ENCODE measurements around the gene OPCML. TPM values are rescaled to one million over a fixed set of nuclear protein-coding genes. Genes with fewer than 3 reads are reported as not detected.

The OPCML gene
- total RNA-seq, 2 donors from 2014 or later: under 0.01 TPM; not detected in 1

DNA sequence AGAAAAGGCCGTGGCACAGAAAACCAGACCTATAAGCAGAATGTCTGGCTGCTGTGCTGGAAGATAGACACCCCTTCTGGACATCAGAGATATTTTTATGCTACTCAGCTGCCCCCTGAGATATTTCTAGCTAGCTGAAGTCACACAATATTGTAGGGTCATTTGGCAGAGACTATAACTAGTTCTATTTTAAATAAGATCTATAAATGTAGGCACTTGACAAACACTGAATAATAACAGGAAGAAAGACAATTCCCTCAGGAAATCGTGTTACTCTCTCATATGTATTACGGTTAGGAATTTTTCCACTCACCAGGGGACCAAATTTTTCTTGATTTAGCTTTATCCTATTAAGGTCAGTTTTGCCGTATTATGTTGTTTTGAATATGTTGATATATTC lies 845.4 kb downstream of the OPCML start:
- TF ChIP-seq, protein P1, sequence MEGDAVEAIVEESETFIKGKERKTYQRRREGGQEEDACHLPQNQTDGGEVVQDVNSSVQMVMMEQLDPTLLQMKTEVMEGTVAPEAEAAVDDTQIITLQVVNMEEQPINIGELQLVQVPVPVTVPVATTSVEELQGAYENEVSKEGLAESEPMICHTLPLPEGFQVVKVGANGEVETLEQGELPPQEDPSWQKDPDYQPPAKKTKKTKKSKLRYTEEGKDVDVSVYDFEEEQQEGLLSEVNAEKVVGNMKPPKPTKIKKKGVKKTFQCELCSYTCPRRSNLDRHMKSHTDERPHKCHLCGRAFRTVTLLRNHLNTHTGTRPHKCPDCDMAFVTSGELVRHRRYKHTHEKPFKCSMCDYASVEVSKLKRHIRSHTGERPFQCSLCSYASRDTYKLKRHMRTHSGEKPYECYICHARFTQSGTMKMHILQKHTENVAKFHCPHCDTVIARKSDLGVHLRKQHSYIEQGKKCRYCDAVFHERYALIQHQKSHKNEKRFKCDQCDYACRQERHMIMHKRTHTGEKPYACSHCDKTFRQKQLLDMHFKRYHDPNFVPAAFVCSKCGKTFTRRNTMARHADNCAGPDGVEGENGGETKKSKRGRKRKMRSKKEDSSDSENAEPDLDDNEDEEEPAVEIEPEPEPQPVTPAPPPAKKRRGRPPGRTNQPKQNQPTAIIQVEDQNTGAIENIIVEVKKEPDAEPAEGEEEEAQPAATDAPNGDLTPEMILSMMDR (IDR thresholded peaks at IDR 0.05): no peak
- no peaks in the 10 kb centered on the region for H3K27me3 ChIP-seq
- WGBS, 2 donors: 54 to 56% methylated on average over 4 of the region's 4 CpGs
- H3K36me3 ChIP-seq (replicated peaks in 1 of 2; ENCODE audit: insufficient read depth in 1 of 2, low read depth in 2 of 2): no peaks in the 10 kb centered on the region
- H3K27ac ChIP-seq: no peak overlapping the region
- ATAC-seq (no peak), DNase-seq (no peak)
- H3K9me3 ChIP-seq: no peaks in the 10 kb centered on the region
- H3K4me1 ChIP-seq: no peaks in the 10 kb centered on the region
- no peak overlapping the region for H3K4me3 ChIP-seq
- intact Hi-C loops (cut with DNase I): no loop called here

DNA sequence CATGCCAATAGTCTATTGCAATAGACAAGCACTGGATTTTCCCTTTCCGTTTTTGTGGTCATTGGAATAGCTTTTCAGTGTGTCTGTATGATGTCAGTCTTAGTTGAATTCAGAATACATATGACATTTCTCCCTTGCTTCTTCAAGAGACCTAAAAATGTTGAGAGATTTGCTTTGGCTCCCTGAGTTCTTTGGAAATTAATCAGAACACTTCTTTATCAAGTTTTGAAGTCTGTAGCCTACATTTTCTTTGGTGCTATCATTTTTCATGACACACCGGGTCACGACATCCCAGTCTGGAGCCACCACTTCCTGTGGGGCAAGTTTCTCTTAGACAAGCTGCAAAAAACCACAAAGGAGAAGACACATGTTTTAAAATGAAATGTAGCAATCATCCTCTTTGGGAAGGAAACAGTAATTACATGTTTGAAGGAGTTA lies 847.1 kb downstream of the OPCML start:
- intact Hi-C loops (cut with DNase I): no loop called here
- Histone ChIP-seq H3K27ac (no peak overlapping the region), H3K4me1 (no peaks in the 10 kb centered on the region), H3K9me3 (no peaks in the 10 kb centered on the region), H3K4me3 (no peak overlapping the region), H3K36me3 (replicated peaks in 1 of 2; ENCODE audit: insufficient read depth in 1 of 2, low read depth in 2 of 2) (no peaks in the 10 kb centered on the region), H3K27me3 (no peaks in the 10 kb centered on the region)
- TF ChIP-seq, protein P1 (IDR thresholded peaks at IDR 0.05): no peak
- no peak for TF ChIP-seq POLR2A (IDR thresholded peaks at IDR 0.05)
- 40 to 47% methylated on average over 3 of the region's 3 CpGs for WGBS, 2 donors
- no peak for ATAC-seq
- no peak for DNase-seq

DNA sequence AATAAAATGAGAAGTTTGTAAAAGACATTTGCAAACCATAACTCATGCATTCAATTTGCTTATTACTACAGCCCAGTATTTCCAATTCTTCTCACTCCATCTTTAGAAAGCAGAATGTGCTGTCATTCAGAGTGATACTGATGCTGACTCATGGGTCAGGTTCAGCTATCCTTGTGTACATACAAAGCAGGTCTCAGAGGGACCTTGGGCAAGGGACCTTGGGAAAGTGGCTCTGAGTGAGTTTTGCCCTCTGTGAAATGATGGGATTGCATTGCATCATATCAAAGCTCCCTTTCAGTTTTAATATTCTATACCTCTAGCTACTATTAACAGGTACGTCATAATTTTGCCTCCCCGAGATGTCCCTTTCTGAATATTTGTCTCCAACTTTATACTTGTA lies 848.7 kb downstream of the OPCML start:
- no peaks in the 10 kb centered on the region for H3K36me3 ChIP-seq (replicated peaks in 1 of 2; ENCODE audit: insufficient read depth in 1 of 2, low read depth in 2 of 2)
- intact Hi-C loops (cut with DNase I): no loop called here
- DNase-seq (no peak), ATAC-seq (no peak)
- no peaks in the 10 kb centered on the region for H3K4me1 ChIP-seq
- no peak overlapping the region for H3K4me3 ChIP-seq
- no peak overlapping the region for H3K27ac ChIP-seq
- 63 to 69% methylated on average over 2 of the region's 2 CpGs for WGBS, 2 donors
- H3K9me3 ChIP-seq: no peaks in the 10 kb centered on the region
- no peaks in the 10 kb centered on the region for H3K27me3 ChIP-seq
- TF ChIP-seq, protein P1 (IDR thresholded peaks at IDR 0.05): no peak
- TF ChIP-seq POLR2A (IDR thresholded peaks at IDR 0.05): no peak

DNA sequence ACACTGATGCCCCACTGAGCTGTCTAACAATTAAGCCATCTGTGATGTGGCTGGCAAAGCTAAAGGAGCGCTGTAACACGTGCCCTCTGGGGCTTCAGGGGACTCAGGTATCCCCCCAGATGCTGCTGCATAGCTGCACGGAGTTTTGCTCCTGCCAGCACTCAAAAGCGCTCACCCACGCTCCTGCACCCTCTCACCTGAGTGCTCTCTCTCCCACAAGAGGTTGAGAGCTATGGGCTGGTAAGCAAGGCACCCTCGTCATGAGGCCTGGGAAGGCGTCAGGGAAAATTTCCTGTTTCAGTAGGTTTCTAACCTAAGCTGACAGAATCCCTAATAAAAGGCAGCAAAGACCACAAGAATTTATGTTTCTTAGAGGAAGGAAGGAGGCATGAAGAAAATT lies 850.3 kb downstream of the OPCML start:
- no peaks in the 10 kb centered on the region for H3K4me1 ChIP-seq
- no peak for DNase-seq
- H3K27me3 ChIP-seq: no peaks in the 10 kb centered on the region
- no peak overlapping the region for H3K27ac ChIP-seq
- intact Hi-C loops (cut with DNase I): no loop called here
- no peaks in the 10 kb centered on the region for H3K9me3 ChIP-seq
- TF ChIP-seq, protein P1 (IDR thresholded peaks at IDR 0.05): no peak
- TF ChIP-seq POLR2A (IDR thresholded peaks at IDR 0.05): no peak
- no peak for ATAC-seq
- no peak overlapping the region for H3K4me3 ChIP-seq
- no peaks in the 10 kb centered on the region for H3K36me3 ChIP-seq (replicated peaks in 1 of 2; ENCODE audit: insufficient read depth in 1 of 2, low read depth in 2 of 2)
- WGBS, 2 donors: 64 to 77% methylated on average over 7 of the region's 7 CpGs

DNA sequence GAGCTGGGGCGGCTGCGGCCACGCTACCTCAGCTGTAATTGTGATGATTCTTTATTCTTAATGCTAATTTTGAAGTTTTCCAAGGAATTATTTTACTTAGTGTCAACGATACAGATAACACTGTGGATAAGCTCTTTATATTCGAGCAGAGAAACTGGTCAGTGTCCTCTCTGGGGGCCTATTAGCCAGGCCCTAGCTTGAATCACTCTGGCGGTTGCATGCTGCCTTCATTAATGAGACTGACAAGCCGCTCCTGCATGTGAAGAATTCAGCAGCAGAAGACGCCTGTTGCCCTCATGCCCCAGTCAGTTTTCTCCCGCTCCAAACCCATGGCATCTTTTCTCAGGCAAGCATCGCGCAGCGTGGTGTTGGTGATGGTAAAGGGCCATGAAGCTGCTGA lies 851.7 kb downstream of the OPCML start:
- H3K9me3 ChIP-seq: no peaks in the 10 kb centered on the region
- no peak for TF ChIP-seq POLR2A (IDR thresholded peaks at IDR 0.05)
- TF ChIP-seq, protein P1 (IDR thresholded peaks at IDR 0.05): no peak
- ATAC-seq (no peak), DNase-seq (no peak)
- H3K4me1 ChIP-seq: no peaks in the 10 kb centered on the region
- intact Hi-C loops (cut with DNase I): no loop called here
- H3K4me3 ChIP-seq: no peak overlapping the region
- WGBS, 2 donors: 84 to 86% methylated on average over 12 of the region's 12 CpGs
- H3K27ac ChIP-seq: no peak overlapping the region
- no peaks in the 10 kb centered on the region for H3K36me3 ChIP-seq (replicated peaks in 1 of 2; ENCODE audit: insufficient read depth in 1 of 2, low read depth in 2 of 2)
- no peaks in the 10 kb centered on the region for H3K27me3 ChIP-seq
